NCI-H2227 treated with DMSO at 0.1 percent for 48 hours (cell line): Measurements from ENCODE around the gene ALS2CL.

Experiments
- DNase-seq: peaks from one replicate; lab custom pipeline; 2025; lab: John Stamatoyannopoulos, UW

Gene ALS2CL

GRCh38 chr3:46716461-46717441, 23.3 kb upstream of the ALS2CL start:
- DNase-seq: no peak

DNA sequence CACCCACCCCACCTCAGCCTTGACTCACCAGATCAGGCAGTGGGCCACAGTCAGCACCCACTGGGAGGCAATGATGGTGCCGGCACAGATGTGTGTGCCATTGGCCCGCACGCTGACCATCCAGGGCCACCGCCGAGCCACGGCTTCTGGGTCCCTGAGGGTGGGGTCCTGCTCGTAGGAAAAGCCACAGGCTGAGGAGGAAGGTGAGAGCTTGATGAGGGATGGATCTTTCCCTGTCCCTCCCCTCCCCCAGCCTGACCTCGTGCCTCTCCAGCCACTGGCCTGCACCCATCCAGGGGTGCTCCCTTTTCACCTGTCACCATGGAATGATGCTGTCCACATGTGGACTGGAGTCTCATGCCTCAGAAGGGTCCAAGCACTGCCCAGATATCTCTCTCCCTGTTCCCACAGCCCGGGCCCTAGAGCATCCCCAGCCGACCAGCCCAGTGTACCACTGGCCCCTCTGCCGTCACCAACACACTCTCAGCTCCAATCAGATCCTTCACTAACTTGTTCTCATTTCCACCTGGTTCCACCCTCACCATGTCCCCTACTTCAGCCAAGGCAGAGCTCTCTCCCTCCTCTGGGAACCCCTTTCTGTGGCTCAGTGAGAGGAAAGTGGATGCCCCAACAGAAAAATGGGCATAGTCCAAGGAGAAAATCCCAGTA, 22.2 kb upstream of the ALS2CL start:
- no peak for DNase-seq

DNA sequence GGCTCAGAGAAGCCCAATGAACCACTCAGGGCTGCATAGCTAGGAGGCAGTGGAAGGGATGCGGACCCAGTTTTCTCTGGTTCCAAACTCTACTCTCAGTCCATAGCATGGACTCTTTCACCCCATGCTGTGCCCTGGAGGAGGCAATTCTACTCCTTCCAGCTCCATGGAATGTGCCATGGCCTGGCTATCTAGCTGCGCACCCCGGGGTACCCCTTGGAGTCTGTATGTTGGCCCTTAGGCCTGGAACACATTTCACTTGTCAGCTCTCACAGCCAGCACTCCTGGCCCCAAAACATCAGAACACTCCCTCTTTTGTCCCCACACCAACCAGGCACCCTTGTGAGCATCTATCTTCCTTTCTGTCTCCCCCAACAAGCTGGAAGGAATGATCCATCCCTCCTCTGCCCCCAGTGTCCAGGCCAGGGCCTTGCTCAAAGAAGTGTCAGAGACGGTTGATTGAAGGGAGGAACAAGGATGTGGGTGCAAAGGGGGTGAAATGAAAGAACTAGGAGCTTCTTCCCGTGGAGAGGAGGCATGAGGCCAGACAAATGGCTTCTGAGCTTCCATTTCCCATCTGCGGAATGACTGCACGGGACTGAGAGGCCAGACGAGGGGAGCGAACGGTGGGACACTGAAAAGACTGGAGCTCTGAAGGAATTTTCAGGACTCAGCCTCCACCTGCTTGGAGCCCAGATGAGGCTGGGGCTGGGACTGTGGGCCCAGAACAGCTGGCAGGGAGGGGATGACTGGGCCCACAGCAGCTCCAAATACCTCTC, 21.4 kb upstream of the ALS2CL start:
- no peak for DNase-seq

GRCh38 chr3:46713898-46714552, 20.5 kb upstream of the ALS2CL start:
- DNase-seq: no peak

DNA sequence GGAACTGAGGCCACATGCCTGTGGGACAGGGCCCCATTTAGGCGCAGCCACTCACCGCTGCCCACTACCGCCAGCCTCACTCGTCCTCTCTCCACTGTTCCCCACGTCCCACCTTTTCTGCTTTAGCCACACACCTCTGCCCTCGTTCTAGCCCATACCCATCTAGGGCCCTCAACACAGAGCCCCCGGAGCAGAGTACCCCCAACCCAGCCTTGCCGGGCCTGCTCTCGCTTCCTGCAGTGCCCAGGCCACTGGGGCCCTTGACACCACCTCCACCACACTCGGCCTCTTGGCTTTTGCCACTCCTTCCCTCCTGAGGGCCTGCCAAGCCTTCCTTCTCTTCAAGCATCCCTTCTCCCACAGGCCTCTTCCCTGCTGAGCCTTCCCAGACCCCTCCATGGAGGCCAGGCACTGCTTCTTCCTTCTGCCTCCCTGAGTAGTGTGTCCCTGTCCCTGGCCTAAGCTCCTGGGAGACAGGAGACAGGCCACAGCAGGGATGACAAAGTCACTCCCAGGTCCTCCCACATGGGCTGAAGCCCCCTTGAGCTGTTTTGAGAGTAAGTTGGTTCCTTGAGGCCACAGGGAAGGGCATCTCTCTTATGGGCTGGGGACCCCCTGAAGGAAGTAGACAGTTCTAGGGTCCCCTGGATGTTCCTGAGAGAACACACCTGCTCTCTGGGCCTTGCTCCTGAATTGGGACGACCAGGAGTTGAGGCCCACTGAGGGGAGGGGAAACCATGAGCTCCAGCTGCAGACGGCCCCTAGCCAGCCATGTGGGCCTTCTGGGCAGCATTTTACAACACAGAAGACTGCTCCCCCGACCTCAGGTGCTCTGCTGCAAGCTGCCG, 19.8 kb upstream of the ALS2CL start:
- DNase-seq: no peak

- no peak for DNase-seq
Measured at GRCh38 chr3:46712191-46713049, 18.9 kb upstream of the ALS2CL start.

DNA sequence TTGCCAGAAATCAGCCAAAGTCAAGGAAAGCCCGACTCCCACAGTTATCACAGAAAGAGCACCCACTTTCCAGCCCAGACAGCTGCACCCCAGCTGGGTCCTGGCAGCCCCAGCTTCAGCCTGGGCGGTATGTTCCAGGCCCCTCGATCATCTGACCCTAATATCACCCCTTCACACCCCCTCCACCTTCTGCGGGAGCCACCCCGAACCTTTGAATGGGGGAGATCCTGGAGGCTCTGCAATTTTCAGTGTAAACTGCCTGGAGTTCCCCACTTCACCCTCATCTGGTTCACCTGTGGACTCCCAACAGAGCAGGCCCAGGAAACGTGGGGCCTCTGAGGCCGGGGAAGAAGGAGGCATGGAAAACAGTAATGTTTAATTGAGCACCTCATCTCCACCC, 18.3 kb upstream of the ALS2CL start:
- no peak for DNase-seq

DNA sequence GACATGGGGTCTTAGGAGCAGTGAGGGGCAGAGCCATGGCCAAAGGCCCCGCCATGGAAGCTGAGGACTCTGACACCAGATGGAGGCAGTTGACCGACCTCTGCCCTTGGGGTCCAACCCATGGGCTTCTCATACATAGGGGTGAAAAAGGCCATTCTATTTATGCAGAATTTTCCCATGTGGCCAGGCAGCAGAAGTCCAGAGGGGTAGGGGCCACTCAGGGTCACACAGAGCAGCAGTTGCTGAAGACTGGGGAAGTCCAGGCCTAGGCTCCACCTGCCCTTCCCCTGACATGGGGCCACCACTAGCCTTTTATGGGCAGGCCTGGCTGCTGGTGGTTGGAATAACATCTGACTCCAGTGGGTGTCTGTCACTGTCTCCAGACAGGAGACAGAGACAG, 17.8 kb upstream of the ALS2CL start:
- no peak for DNase-seq

DNA sequence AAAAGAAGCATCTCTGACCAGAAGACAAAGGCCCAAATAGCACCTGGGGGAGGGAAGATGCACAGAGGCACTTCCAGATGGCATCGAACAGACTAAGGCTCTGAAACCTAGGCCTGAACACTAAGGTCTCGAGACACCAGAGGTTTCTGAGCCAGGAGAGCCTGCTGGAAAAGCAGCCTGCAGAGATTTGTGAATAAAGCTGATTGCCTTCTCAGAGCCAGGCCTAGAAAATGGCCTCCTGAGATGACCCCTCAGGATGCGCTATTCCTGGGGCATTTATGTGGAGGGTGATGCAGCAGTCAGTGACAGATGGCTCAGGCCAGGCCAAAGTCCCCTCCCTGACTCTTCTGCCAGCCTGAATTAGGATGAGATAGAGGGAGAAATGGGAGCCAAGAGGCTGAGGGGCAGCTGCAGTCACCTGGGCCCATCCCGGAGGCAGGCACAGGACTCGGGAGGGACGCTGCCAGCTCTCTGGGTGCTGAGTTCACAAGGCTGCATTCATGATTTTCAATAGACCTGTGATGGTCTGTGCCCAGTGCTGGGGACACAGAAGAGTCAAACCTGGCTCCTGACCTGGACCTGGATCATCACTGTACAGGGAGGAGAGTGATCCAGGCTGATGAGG, 17.3 kb upstream of the ALS2CL start:
- no peak for DNase-seq

- no peak for DNase-seq
Measured at GRCh38 chr3:46710229-46710628, 16.8 kb upstream of the ALS2CL start.

DNA sequence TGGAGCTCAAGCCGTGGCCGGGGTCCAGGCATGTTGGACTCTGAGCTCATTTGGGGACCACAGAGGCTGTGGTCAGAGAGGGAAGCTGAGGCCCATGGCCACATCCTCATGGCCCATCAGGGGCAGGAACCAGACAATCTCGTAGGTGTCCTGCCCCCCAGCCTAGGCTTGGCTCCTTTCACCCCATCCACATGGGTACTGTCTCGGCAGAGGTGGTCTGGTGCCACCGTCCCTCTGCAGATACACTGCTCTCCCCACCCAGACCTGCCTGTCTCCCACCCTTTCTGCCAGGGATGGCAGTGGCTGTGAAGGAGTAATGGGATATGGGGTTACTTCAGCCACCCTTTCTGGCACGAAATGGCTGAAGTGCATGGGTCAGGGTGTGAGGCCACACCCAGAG, 16.2 kb upstream of the ALS2CL start:
- DNase-seq: no peak

DNA sequence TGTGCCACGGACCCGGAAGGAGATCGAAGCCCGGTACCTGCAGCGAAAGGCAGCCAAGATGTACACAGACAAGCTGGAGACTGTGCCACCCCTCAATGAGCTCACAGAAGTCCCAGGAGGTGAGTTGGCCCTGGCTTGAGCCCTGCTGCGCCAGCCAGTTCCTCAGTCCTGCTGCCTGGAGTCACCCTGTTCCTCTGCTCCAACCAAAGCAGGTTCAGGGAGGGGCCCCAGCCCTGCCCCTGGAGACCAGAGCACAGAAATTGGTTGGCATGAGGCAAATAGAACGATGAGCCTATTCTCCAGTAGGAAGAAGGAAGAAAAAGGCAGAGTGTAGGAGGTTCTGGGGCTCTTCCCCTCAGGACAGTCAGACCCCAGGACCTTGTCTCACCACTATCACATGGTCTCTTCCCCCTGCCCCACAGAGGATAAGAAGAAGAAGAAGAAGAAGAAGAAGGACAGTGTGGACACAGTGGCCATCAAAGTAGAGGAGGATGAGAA, 15.7 kb upstream of the ALS2CL start:
- DNase-seq: no peak

DNA sequence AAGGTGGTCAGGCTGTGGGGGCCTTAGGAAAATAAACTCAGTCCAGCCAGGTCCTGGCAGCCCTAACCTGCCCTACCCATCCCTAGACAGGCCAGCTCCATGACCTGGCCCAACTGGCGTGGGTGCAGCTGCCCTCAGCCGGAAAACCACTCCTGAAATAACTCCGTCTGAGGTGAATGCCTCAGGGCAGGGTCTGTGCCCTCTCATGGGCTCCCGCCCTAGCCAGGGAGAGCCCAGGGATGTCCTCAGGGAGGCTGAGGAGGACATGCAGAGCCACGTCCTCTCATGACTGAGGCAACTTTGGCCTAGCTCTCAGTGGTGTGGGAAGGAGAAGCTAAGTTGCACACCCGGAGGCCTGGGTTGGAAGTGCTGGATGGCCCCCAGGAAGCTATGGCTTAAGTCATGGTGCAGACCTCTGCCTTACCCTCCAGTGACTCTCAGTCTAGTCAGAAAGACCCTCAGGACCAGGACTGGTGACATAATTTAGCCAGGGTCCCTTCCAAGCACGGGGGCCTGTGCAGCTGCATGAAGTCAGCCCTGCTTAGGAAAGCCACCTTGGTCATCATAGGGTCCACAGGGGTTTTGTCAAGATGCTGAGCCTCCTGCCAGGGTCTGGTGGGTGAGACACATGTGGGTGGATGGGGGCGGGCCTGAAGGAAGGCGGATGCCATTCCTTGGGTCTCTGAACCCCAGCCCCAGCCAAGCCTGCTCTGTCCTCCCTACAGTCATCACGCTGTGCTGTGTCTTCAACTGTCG, 15.1 kb upstream of the ALS2CL start:
- no peak for DNase-seq

DNA sequence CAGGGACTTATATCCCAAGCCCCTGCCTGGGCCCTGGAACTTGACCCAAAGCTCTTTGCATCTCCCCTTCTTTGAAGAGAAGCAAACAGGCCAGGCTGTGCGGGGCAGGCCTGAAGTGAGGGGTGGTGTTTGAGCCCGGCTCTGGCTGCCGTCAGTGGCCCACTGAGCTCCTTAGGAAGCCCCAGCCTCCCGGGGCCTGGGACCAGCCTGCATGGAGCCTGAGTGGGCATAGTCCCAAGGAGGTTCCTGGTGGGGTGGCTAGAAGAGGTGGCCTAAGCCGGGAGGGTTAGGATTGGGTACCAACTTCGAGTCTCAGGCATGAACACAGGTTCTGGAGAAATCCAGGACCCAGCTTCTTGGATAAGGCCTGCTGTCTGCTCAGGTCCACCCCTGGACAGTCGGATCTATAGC, 14.1 kb upstream of the ALS2CL start:
- no peak for DNase-seq

GRCh38 chr3:46706771-46707582, 13.5 kb upstream of the ALS2CL start:
- no peak for DNase-seq

DNA sequence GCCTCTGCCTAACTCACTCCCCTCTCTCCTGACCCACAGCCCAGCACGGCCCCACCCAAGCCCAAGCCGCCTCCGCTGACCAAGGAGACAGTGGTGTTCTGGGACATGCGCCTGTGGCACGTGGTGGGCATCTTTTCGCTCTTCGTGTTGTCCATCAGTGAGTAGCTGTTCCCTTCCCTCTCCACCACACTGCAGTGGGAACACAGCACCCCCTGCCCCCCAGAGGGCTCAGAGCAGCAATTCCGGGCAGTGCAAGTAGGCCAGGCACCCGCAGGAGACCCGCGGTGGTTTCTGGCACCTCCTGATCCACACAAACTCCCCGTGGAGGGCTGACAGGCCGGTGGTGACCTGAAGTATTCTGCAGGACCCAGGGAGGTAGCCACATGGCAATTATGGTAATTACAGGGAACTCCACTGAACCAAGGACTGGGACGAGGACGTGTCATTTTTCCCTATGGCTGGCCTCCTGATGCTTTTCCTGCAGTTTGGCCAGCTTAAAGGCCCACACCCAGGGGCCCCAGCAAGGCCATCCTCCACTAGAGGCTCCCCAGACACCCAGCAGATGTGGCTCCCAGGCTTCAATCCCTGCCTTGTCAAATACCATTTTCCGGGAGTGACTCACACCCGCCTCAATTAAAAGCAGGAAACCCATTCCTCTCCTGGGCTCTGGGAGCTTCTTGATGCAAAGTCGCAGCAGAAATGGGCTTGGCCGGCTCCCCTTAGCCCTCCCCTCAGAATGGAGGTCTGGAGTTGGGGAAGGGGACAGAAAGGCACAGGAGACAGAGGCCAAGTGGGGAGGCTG, 12.5 kb upstream of the ALS2CL start:
- peak; percentile 25 for DNase-seq

- DNase-seq: peak; percentile 48
Measured at GRCh38 chr3:46705022-46705530, 11.6 kb upstream of the ALS2CL start.
